Breast epithelium (tissue), 3 donors: ENCODE results near the gene SYT6.
"Not testable (repeated sequence)": the region's sequence is repeated elsewhere in the genome, so short reads cannot be mapped to it uniquely, and the experiment has no call there.

ENCODE experiments used
- POLR2A ChIP-seq: fragments of 450-650 bp; IDR thresholded peaks from one replicate; pipeline ENCODE4 v1.6.1; 2016; ENCODE audit warnings: antibody characterized with exemption, mild to moderate bottlenecking, moderate library complexity
- POLR2AphosphoS5 ChIP-seq, 3 donors: sonication (generic); formaldehyde crosslinking; IDR thresholded peaks; one replicate each; pipeline ENCODE4 v1.6.1; 2017; ENCODE audit warnings: antibody characterized with exemption in 3 of 3
- TF ChIP-seq, protein P1 (sequence below), 3 donors: fragments of 450-650 bp; IDR thresholded peaks; one replicate each; pipeline ENCODE4 v1.5.1; 2016 to 2017; ENCODE audit warnings: antibody characterized with exemption in 3 of 3, mild to moderate bottlenecking in 3 of 3, moderate library complexity in 3 of 3

DNA sequence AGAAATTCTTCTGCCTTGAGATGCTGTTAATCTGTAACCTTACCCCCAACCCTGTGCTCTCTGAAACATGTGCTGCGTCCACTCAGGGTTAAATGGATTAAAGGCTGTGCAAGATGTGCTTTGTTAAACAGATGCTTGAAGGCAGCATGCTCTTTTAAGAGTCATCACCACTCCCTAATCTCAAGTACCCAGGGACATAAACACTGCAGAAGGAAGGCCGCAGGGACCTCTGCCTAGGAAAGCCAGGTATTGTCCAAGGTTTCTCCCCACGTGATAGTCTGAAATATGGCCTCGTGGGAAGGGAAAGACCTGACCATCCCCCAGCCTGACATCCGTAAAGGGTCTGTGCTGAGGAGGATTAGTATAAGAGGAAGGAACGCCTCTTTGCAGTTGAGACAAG is 95.4 kb downstream of the SYT6 start:
- not testable (repeated sequence) for TF ChIP-seq POLR2A; POLR2AphosphoS5 (IDR thresholded peaks at IDR 0.05)
- TF ChIP-seq, protein P1, sequence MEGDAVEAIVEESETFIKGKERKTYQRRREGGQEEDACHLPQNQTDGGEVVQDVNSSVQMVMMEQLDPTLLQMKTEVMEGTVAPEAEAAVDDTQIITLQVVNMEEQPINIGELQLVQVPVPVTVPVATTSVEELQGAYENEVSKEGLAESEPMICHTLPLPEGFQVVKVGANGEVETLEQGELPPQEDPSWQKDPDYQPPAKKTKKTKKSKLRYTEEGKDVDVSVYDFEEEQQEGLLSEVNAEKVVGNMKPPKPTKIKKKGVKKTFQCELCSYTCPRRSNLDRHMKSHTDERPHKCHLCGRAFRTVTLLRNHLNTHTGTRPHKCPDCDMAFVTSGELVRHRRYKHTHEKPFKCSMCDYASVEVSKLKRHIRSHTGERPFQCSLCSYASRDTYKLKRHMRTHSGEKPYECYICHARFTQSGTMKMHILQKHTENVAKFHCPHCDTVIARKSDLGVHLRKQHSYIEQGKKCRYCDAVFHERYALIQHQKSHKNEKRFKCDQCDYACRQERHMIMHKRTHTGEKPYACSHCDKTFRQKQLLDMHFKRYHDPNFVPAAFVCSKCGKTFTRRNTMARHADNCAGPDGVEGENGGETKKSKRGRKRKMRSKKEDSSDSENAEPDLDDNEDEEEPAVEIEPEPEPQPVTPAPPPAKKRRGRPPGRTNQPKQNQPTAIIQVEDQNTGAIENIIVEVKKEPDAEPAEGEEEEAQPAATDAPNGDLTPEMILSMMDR (IDR thresholded peaks at IDR 0.05), result not testable (repeated sequence)
